ENCODE data around the gene NCS1. TPM values are rescaled to one million over a fixed set of nuclear protein-coding genes. Genes with fewer than 3 reads are reported as not detected.

The NCS1 gene
- total and polyA plus RNA-seq, 7 experiments from 2014 or later = 0.14 to 0.85 (median 0.22) TPM; not detected in 4

DNA sequence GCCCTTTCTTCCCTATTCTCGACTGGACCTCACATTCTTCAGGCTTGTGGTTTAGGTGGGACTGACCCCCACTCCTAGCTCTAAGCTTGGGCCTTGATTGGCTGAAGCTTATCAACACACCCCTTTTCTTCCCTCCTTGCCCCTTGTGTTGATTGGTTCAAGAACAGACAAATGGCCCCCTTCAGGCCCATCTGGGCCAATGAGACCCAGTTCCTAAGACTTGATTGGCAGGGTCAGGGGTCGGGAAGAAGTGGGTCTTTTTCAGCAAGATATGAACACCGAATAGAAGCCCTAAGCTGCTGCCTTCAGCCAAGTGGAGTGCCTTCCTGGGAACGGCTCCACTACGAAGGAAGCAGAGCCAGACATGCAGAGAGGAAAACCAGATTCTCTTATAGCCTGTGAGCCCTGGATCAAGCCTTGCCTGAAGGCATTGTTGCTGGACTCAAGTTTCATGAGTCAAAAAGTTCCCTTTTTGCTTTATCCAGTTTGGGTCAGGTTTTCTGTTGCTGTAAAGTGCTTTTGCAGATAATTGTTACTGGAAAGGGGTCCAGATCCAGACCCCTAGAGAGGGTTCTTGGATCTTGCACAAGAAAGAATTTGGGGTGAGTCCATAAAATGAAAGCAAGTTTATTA is 22.4 kb upstream of the NCS1 start:
- no peaks in the 10 kb centered on the region for H3K36me3 ChIP-seq (ENCODE audit: control insufficient read depth in 2 of 3, insufficient read depth in 3 of 3, low read length in 3 of 3)
- no peak overlapping the region for H3K27ac ChIP-seq (ENCODE audit: low read depth, low read length)
- H3K4me3 Mint-ChIP-seq = no peak overlapping the region
- no peaks in the 10 kb centered on the region for H3K9me3 ChIP-seq (ENCODE audit: control insufficient read depth in 2 of 3, low read length in 3 of 3)
- ChIA-PET CTCF (no interaction called here), POLR2A (no interaction called here)
- peaks cover 0 to 4% (median 3%) of the 10 kb centered on the region in 7 donors for H3K4me1 Mint-ChIP-seq
- DNase-seq (no peak), ATAC-seq (no peak)
- H3K36me3 Mint-ChIP-seq = no peaks in the 10 kb centered on the region
- no peaks in the 10 kb centered on the region for H3K4me1 ChIP-seq (ENCODE audit: control insufficient read depth in 2 of 2, insufficient read depth in 2 of 2, low read length in 2 of 2)
- peaks cover 0 to 21% (median 13%) of the 10 kb centered on the region in 5 donors for H3K27me3 Mint-ChIP-seq
- intact Hi-C loops (cut with micrococcal nuclease) = no loop called here
- H3K9me3 Mint-ChIP-seq = no peaks in the 10 kb centered on the region
- H3K27me3 ChIP-seq (ENCODE audit: control insufficient read depth in 2 of 2, insufficient read depth in 2 of 2, low read length in 2 of 2) = no peaks in the 10 kb centered on the region
- no peak overlapping the region for H3K4me3 ChIP-seq (ENCODE audit: low read length)
- H3K27ac Mint-ChIP-seq = peak overlapping the region in 1 of 9 donors; percentile 42

DNA sequence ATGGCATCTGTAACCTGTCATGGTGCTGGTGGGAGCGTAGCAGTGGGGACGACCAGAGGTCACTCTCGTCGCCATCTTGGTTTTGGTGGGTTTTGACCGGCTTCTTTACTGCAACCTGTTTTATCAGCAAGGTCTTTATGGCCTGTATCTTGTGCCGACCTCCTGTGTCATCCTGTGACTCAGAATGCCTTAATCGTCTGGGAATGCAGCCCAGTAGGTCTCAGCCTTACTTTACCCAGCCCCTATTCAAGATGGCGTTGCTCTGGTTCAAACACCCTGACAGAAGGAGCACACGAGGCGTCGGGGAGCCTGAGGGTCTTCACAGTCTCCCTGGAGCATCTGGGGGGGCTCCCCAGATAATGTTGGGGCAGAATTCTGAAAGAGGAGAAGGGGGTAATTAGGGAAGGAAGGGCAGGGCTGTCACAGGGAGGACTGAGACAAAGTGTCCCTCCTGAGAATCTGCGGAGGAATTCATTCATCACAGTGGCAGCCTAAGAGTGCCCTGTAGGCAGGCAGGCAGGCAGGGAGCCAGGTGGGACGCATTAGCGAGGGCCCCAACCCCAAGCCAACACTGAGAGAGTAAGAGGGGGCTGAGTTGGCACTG is 21.3 kb upstream of the NCS1 start:
- ChIA-PET POLR2A (no interaction called here), CTCF (no interaction called here)
- Mint-ChIP-seq H3K4me3 (no peak overlapping the region), H3K27ac (no peak overlapping the region), H3K9me3 (no peaks in the 10 kb centered on the region), H3K27me3 (peaks cover 0 to 15% (median 11%) of the 10 kb centered on the region in 5 donors), H3K4me1 (peaks cover 0 to 1% (median 0%) of the 10 kb centered on the region in 7 donors), H3K36me3 (no peaks in the 10 kb centered on the region)
- DNase-seq (no peak), ATAC-seq (no peak)
- Histone ChIP-seq H3K27me3 (ENCODE audit: control insufficient read depth in 2 of 2, insufficient read depth in 2 of 2, low read length in 2 of 2) (no peaks in the 10 kb centered on the region), H3K4me3 (ENCODE audit: low read length) (no peak overlapping the region), H3K27ac (ENCODE audit: low read depth, low read length) (no peak overlapping the region), H3K9me3 (ENCODE audit: control insufficient read depth in 2 of 3, low read length in 3 of 3) (no peaks in the 10 kb centered on the region), H3K36me3 (ENCODE audit: control insufficient read depth in 2 of 3, insufficient read depth in 3 of 3, low read length in 3 of 3) (no peaks in the 10 kb centered on the region), H3K4me1 (ENCODE audit: control insufficient read depth in 2 of 2, insufficient read depth in 2 of 2, low read length in 2 of 2) (no peaks in the 10 kb centered on the region)
- intact Hi-C loops (cut with micrococcal nuclease) = no loop called here

DNA sequence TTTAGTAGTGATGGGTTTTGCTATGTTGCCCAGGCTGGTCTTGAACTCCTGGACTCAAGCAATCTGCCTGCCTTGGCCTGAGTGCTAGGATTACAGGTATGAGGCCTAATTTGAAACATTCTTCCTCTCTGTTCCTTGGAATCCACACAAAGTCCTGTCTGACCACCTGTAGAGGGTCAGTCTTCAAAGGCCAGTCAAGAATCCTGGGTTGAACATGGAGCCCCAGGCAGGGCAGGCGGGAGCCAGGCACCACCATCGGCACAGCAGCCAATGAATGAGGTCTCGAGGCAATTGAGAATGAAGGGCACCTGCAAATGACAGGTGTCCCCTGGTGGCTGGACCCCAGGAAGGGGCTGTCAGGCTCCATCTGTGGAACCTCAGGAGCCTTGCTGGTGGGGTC is 17.4 kb upstream of the NCS1 start:
- no peaks in the 10 kb centered on the region for H3K27me3 ChIP-seq (ENCODE audit: control insufficient read depth in 2 of 2, insufficient read depth in 2 of 2, low read length in 2 of 2)
- H3K27ac ChIP-seq (ENCODE audit: low read depth, low read length) = no peak overlapping the region
- no peaks in the 10 kb centered on the region for H3K4me1 ChIP-seq (ENCODE audit: control insufficient read depth in 2 of 2, insufficient read depth in 2 of 2, low read length in 2 of 2)
- no peak for DNase-seq
- Mint-ChIP-seq H3K4me3 (no peak overlapping the region), H3K27me3 (no peaks in the 10 kb centered on the region), H3K27ac (no peak overlapping the region), H3K36me3 (no peaks in the 10 kb centered on the region), H3K9me3 (no peaks in the 10 kb centered on the region), H3K4me1 (peaks cover 0 to 1% (median 0%) of the 10 kb centered on the region in 7 donors)
- POLR2A ChIA-PET = no interaction called here
- ATAC-seq = no peak
- CTCF ChIA-PET = no interaction called here
- H3K9me3 ChIP-seq (ENCODE audit: control insufficient read depth in 2 of 3, low read length in 3 of 3) = no peaks in the 10 kb centered on the region
- H3K4me3 ChIP-seq (ENCODE audit: low read length) = no peak overlapping the region
- no peaks in the 10 kb centered on the region for H3K36me3 ChIP-seq (ENCODE audit: control insufficient read depth in 2 of 3, insufficient read depth in 3 of 3, low read length in 3 of 3)
- intact Hi-C loops (cut with micrococcal nuclease) = no loop called here

DNA sequence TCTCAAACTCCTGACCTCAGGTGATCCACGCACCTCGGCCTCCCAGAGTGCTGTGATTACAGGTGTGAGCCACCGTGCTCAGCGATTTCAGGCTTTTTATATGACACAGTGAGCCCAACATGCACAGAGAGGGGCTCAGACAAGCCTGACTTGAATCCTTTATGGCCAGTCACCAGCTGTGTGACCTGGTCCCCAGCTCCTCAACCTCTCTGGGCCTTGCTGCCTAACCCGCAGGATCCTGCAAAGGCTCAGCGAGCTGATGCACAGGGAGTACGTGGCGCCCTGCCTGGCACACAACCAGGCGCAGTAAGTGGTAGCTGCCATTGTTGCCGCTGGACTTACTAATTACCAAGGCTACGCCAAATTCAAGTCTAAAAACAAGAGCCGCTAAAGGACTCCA is 16.6 kb upstream of the NCS1 start:
- ATAC-seq (no peak), DNase-seq (no peak)
- intact Hi-C loops (cut with micrococcal nuclease) = no loop called here
- H3K36me3 Mint-ChIP-seq = no peaks in the 10 kb centered on the region
- no peaks in the 10 kb centered on the region for H3K9me3 Mint-ChIP-seq
- CTCF ChIA-PET = no interaction called here
- Histone ChIP-seq H3K4me3 (ENCODE audit: low read length) (no peak overlapping the region), H3K36me3 (ENCODE audit: control insufficient read depth in 2 of 3, insufficient read depth in 3 of 3, low read length in 3 of 3) (no peaks in the 10 kb centered on the region), H3K4me1 (ENCODE audit: control insufficient read depth in 2 of 2, insufficient read depth in 2 of 2, low read length in 2 of 2) (no peaks in the 10 kb centered on the region), H3K27me3 (ENCODE audit: control insufficient read depth in 2 of 2, insufficient read depth in 2 of 2, low read length in 2 of 2) (no peaks in the 10 kb centered on the region), H3K27ac (ENCODE audit: low read depth, low read length) (no peak overlapping the region), H3K9me3 (ENCODE audit: control insufficient read depth in 2 of 3, low read length in 3 of 3) (no peaks in the 10 kb centered on the region)
- H3K27ac Mint-ChIP-seq = no peak overlapping the region
- no peak overlapping the region for H3K4me3 Mint-ChIP-seq
- H3K4me1 Mint-ChIP-seq = peaks cover 0 to 1% (median 0%) of the 10 kb centered on the region in 7 donors
- H3K27me3 Mint-ChIP-seq = no peaks in the 10 kb centered on the region
- POLR2A ChIA-PET = no interaction called here

DNA sequence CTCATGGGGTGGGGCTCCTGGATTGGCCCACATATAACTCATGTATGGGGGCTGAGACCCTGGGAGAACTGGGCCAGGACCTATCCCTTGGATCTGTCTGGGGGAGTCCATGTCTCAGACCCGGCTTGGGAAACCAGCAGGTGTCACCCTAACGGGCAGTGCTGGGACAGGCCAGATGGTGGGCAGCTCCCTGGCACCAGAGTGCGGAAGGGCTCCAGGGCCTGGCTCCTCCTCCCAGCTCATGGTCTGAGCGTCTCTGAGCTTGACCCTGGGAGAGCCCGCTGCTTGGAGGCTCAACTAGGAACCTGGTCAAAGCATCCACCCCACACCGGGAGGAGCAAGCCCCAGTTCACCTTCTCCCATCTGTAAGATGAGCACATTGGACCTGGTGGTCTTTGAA is 15.5 kb upstream of the NCS1 start:
- H3K9me3 Mint-ChIP-seq = no peaks in the 10 kb centered on the region
- Histone ChIP-seq H3K4me3 (ENCODE audit: low read length) (no peak overlapping the region), H3K4me1 (ENCODE audit: control insufficient read depth in 2 of 2, insufficient read depth in 2 of 2, low read length in 2 of 2) (no peaks in the 10 kb centered on the region), H3K36me3 (ENCODE audit: control insufficient read depth in 2 of 3, insufficient read depth in 3 of 3, low read length in 3 of 3) (no peaks in the 10 kb centered on the region), H3K9me3 (ENCODE audit: control insufficient read depth in 2 of 3, low read length in 3 of 3) (no peaks in the 10 kb centered on the region), H3K27ac (ENCODE audit: low read depth, low read length) (no peak overlapping the region), H3K27me3 (ENCODE audit: control insufficient read depth in 2 of 2, insufficient read depth in 2 of 2, low read length in 2 of 2) (no peaks in the 10 kb centered on the region)
- H3K4me1 Mint-ChIP-seq = no peaks in the 10 kb centered on the region
- H3K36me3 Mint-ChIP-seq = no peaks in the 10 kb centered on the region
- CTCF ChIA-PET = no interaction called here
- POLR2A ChIA-PET = no interaction called here
- H3K4me3 Mint-ChIP-seq = no peak overlapping the region
- H3K27me3 Mint-ChIP-seq = no peaks in the 10 kb centered on the region
- intact Hi-C loops (cut with micrococcal nuclease) = no loop called here
- H3K27ac Mint-ChIP-seq = no peak overlapping the region
- ATAC-seq = no peak
- DNase-seq = no peak

DNA sequence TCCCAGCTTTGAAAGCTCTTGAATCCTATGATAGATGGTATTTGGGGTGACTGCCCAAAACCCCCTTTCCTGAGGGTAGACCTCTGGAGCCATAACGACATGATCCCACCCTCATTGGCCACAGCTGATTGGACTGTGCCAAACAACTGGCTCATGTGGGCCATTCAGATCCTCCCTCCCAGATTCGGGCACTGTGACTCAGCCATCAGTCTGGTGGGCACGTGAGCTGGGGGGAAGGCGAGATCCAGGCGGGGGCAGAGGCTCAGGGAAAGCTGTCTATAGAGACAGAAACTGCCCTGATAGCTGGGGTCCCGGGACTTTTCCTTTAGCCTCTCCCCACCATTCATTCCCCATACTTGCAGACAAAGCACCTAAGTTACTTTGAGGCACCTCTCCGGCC is 15.1 kb upstream of the NCS1 start:
- Mint-ChIP-seq H3K27ac (no peak overlapping the region), H3K4me3 (no peak overlapping the region), H3K9me3 (no peaks in the 10 kb centered on the region), H3K36me3 (no peaks in the 10 kb centered on the region), H3K4me1 (no peaks in the 10 kb centered on the region), H3K27me3 (no peaks in the 10 kb centered on the region)
- no peak overlapping the region for H3K4me3 ChIP-seq (ENCODE audit: low read length)
- H3K27ac ChIP-seq (ENCODE audit: low read depth, low read length) = no peak overlapping the region
- ATAC-seq = no peak
- intact Hi-C loops (cut with micrococcal nuclease) = no loop called here
- POLR2A ChIA-PET = no interaction called here
- no peaks in the 10 kb centered on the region for H3K4me1 ChIP-seq (ENCODE audit: control insufficient read depth in 2 of 2, insufficient read depth in 2 of 2, low read length in 2 of 2)
- H3K27me3 ChIP-seq (ENCODE audit: control insufficient read depth in 2 of 2, insufficient read depth in 2 of 2, low read length in 2 of 2) = no peaks in the 10 kb centered on the region
- no peaks in the 10 kb centered on the region for H3K36me3 ChIP-seq (ENCODE audit: control insufficient read depth in 2 of 3, insufficient read depth in 3 of 3, low read length in 3 of 3)
- DNase-seq = no peak
- CTCF ChIA-PET = no interaction called here
- no peaks in the 10 kb centered on the region for H3K9me3 ChIP-seq (ENCODE audit: control insufficient read depth in 2 of 3, low read length in 3 of 3)

DNA sequence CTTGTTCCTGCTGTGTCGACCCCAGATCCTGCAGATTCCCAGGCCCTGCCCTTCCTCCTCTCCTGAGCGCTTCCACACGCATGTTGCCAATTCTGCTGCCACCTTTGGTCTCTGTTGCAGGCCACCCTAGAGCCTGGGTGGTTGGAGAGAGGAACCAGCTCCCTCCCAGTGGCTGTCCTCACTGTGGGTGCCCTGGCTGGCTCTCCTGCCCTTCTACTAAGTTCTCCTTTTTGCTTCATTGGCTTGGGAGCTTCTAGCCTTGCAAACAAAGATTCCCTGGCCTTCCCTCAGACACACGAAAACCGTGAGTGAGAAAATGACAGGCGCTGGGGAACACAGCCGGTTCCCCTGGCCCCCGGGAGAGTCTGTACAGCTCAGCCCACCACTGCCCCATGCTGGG is 14.2 kb upstream of the NCS1 start:
- intact Hi-C loops (cut with micrococcal nuclease) = no loop called here
- Histone ChIP-seq H3K27ac (ENCODE audit: low read depth, low read length) (no peak overlapping the region), H3K4me1 (ENCODE audit: control insufficient read depth in 2 of 2, insufficient read depth in 2 of 2, low read length in 2 of 2) (no peaks in the 10 kb centered on the region), H3K9me3 (ENCODE audit: control insufficient read depth in 2 of 3, low read length in 3 of 3) (no peaks in the 10 kb centered on the region), H3K4me3 (ENCODE audit: low read length) (no peak overlapping the region), H3K36me3 (ENCODE audit: control insufficient read depth in 2 of 3, insufficient read depth in 3 of 3, low read length in 3 of 3) (no peaks in the 10 kb centered on the region), H3K27me3 (ENCODE audit: control insufficient read depth in 2 of 2, insufficient read depth in 2 of 2, low read length in 2 of 2) (no peaks in the 10 kb centered on the region)
- no peak for ATAC-seq
- H3K36me3 Mint-ChIP-seq = no peaks in the 10 kb centered on the region
- H3K4me1 Mint-ChIP-seq = no peaks in the 10 kb centered on the region
- no peak overlapping the region for H3K4me3 Mint-ChIP-seq
- no peak overlapping the region for H3K27ac Mint-ChIP-seq
- DNase-seq = no peak
- H3K9me3 Mint-ChIP-seq = no peaks in the 10 kb centered on the region
- ChIA-PET CTCF (interaction anchor here (0.5 kb wide), 1 partner anchor 1601 kb away, joined by 3 read pairs; no protein-coding TSS in a partner anchor), POLR2A (no interaction called here)
- H3K27me3 Mint-ChIP-seq = no peaks in the 10 kb centered on the region

All from naive thymus-derived CD4-positive, alpha-beta T cell (primary cell).